GM18907 (cell line): ENCODE data around the gene FRRS1.
"Not testable (repeated sequence)": the region's sequence is repeated elsewhere in the genome, so short reads cannot be mapped to it uniquely, and the experiment has no call there.

Experiments
- ATAC-seq: cut with Tn5 transposase; IDR thresholded peaks from one replicate; pipeline ENCODE4 v1.9.1; 2021; ENCODE audit warnings: mild to moderate bottlenecking, moderate library complexity; ENCODE audit not compliant: unreplicated experiment

Gene FRRS1

DNA sequence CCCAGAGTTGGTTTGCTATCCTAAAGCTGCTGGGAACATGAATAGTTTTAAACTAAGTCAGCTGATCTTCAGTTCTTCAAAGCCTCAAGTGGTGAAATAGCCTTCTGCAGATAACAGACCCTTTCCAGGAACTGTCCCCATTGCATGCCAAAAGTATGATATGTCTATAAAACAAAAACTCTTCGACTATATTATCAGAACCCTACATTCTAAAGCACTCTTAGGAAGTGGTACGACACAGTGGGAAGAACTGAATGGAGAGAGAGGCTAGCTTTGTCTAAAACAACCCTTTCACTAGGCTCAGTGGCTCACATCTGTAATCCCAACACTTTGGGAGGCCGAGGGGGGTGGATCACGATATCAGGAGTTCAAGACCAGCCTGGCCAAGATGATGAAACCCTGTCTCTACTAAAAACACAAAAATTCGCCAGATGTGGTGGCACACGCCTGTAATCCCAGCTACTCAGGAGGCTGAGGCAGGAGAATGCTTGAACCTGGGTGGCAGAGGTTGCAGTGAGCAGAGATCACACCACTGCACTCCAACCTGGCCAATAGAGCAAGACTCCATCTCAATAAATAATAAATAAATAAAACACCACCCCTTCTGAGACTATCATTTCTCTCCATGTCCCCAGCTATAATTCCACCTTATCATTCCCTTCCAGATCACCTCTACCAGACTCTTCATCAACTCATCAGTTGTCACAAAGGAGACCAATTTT, 2.2 kb upstream of the FRRS1 start:
- ATAC-seq: no peak

DNA sequence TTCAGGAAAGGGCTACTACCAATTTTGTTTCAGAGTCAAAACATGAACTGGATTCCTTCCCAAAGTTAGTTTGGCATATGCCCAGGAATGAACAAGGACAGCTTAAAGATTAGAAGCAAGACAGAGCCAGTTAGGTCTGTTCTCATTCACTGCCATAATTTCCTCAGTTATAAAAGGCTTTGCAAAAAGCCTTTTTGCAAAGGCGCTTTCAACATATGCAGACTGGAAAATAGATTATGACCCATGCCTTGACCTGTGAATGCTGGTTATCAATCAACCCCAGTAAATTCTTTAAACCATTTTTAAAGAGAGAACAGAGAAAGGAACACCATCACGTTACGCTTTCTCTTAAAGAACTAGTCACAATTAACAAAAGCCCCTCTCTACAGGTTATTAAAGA, 1.7 kb upstream of the FRRS1 start:
- no peak for ATAC-seq

DNA sequence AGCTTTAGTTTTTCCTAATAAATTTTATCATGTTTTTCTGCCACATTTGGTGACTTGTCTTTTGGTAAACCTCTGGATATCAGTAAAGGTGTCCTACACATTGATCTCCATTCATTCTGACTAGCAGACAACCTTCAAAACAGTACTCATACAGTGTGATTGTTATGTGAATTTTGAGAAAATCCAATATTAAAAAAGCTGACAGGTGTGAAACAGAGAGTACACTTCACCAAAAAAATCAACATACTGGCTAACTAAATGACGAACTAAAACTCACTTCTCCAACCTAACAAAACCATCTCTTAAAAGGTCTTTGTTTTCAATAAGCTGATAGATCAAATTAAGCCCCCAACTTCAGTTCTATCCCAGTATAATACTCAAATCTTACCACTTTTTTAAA, 1.5 kb downstream of the FRRS1 start:
- ATAC-seq: no peak

- ATAC-seq: no peak
Measured at GRCh38 chr1:99764439-99764838, 2.0 kb downstream of the FRRS1 start.

- no peak for ATAC-seq
Measured at GRCh38 chr1:99763956-99764355, 2.5 kb downstream of the FRRS1 start.

GRCh38 chr1:99761774-99762173, 4.7 kb downstream of the FRRS1 start:
- ATAC-seq: no peak

GRCh38 chr1:99759518-99760160, 6.8 kb downstream of the FRRS1 start:
- ATAC-seq: no peak

DNA sequence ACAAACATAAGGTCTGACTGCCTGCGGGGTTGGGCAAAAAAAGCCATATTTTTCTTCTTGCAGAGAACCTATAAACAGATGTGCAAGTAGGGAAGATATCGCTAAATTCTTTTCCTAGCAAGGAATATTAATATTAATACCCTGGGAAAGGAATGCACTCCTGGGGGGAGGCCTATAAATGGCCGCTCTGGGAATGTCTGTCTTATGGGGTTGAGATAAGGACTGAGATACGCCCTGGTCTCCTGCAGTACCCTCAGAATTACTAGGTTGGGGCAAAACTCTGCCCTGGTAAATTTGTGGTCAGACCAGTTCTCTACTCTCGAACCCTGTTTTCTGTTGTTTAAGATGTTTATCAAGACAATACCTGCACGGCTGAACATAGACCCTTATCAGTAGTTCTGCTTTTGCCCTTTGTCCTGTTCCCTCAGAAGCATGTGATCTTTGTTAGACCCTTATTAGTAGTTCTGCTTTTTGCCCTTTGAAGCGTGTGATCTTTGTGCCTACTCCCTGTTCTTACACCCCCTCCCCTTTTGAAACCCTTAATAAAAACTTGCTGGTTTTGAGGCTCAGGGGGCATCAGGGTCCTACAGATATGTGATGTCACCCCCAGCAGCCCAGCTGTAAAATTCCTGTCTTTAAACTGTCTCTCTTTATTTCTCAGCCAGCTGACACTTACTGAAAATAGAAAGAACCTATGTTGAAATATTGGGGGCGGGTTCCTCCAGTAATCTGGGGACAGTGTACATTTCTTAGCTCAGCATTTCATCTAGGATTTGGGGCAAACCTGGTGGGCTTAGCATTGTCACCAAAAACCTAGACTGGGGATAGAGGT, 7.5 kb downstream of the FRRS1 start:
- ATAC-seq: not testable (repeated sequence)

DNA sequence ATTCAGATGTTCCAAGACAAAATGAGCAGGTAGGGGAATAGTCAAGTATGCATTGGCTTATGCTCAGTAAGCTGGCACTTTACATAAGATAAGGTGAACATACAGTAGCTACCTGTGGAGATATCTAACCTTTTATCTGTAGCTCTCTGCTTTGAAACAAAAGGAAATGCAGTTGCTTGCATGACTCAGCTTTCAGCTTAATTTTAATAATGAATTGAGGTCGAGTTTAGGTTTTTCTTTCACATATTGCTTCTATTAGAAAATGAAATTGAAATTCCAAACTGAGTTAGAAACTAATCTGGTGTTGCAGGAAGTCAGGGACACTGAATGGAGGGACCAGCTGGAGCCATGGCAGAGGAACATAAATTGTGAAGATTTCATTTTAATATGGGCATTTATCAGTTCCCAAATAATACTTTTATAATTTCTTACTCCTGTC, 8.3 kb downstream of the FRRS1 start:
- peak; percentile 78 for ATAC-seq

- ATAC-seq: no peak
Measured at GRCh38 chr1:99756598-99756997, 9.8 kb downstream of the FRRS1 start.

- ATAC-seq: no peak
Measured at GRCh38 chr1:99755664-99756063, 10.8 kb downstream of the FRRS1 start.

GRCh38 chr1:99754697-99755096, 11.7 kb downstream of the FRRS1 start:
- no peak for ATAC-seq

GRCh38 chr1:99754055-99754626, 12.3 kb downstream of the FRRS1 start:
- ATAC-seq: no peak

GRCh38 chr1:99751877-99752504, 14.4 kb downstream of the FRRS1 start:
- peak; percentile 80 for ATAC-seq

DNA sequence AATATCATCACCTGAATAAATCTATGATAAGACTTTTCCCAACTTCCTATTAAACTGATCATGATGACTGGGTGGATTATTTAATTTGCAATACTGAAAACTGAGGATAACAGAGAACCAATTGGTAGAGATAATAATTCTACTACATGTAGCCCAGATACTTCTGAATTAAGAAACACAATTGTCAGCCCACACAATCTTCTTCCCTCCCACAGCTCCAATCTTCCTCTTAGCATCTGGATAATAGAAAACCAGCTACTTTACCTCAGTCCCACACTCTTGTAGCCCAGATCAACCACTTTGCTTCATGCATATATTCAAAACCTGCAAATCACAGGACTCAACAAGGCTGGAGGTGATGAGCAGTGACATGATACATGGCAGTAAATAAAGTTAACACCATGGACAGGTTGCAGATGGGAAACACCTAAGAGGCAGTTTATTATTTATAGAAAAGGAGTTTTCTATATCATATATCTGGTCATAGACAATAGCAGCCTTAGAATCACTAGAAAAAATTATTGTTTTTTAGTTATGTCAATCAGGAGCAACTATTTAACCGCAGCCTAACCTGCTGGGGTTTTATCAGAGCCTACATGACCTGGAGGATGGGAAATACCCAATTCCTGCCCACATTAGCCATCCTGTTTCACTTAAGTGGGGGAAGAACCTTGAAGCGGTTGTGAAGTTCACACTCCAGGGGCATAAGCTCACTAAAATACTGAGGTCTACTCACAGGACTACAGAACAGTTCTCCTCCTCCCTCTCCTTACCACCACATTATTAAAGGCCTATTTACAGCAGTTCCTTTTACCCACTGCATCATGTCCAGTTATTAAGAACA, 16.7 kb downstream of the FRRS1 start:
- ATAC-seq: peak; percentile 95

GRCh38 chr1:99748419-99748818, 18.0 kb downstream of the FRRS1 start:
- ATAC-seq: no peak

DNA sequence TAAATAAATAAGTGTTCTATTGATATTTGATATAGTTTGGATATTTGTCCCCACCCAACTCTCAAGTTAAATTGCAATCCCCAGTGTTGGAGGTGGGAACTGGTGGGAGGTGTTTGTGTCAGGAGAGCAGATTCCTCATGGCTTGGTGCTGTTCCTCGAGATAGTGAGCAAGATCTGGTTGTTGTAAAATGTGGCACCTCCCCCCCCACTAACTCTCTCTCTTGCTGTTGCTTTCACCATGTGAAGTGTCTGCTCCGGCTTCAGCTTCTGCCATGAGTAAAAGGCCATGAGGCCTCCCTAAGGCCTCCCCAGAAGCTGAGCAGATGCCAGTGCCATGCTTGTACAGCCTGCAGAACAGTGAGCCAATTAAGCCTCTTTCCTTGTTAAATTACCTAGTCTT, 20.8 kb downstream of the FRRS1 start:
- ATAC-seq: no peak

DNA sequence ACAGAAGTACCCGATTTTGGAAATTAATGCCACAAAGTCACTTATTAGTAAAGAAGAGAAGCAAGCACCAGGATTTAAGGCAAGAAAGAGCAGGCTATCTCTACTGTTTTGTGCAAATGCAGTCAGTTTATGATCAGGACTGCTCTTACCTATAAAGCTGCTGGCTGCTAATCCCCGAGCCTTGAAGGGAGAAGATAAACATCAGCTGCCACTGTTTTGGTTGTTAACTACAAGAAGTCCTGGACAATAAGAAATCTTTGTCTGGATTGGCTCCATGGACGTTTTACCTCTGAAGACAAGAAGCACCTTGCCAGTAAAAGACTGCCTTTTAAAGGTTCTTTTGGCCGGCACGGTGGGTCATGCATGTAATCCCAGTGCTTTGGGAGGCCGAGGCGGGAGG, 21.4 kb downstream of the FRRS1 start:
- no peak for ATAC-seq

DNA sequence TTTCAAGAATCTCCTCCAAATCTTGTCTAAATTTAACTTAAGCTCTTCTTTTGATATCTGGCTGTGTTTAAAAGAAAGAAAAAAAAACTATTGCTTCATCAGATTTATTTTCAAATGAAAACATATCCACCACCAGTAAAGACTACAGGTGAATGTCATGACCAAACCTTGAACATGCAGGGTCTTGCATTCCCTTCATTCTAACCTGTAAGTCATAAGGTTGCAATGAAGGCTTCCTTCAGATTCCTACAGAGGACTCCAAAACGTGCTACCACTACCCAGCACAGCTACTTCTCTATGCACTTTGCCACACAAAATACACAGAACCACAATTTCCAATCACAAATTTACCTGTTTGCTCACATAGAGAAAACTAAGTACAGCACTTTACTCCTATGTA, 26.3 kb downstream of the FRRS1 start:
- ATAC-seq: no peak

GRCh38 chr1:99738858-99739465, 27.5 kb downstream of the FRRS1 start:
- no peak for ATAC-seq
